Activated CD8-positive, alpha-beta memory T cell treated with anti-CD3 and anti-CD28 coated beads, Interleukin-2, amount 50 U/mL, for 24 hours (primary cell): Measurements from ENCODE around the gene LCE5A.
"Not testable (repeated sequence)": the region's sequence is repeated elsewhere in the genome, so short reads cannot be mapped to it uniquely, and the experiment has no call there.

Source experiments
- DNase-seq: peaks from one replicate; pipeline ENCODE4 v3.0.0-alpha.2; 2020; ENCODE audit errors: extremely low read depth

Gene LCE5A

GRCh38 chr1:152516082-152516481, 5.5 kb downstream of the LCE5A start:
- no peak for DNase-seq

GRCh38 chr1:152517237-152517811, 6.7 kb downstream of the LCE5A start:
- no peak for DNase-seq

GRCh38 chr1:152519851-152520250, 9.2 kb downstream of the LCE5A start:
- no peak for DNase-seq

GRCh38 chr1:152520561-152521090, 10.0 kb downstream of the LCE5A start:
- DNase-seq, result no peak

- no peak for DNase-seq
These were observed 14.6 kb downstream of the LCE5A start for GRCh38 chr1:152525080-152525641.

GRCh38 chr1:152533327-152533938, 22.8 kb downstream of the LCE5A start:
- DNase-seq, result no peak

GRCh38 chr1:152535774-152536173, 25.2 kb downstream of the LCE5A start:
- no peak for DNase-seq

- DNase-seq, result no peak
These were observed 26.9 kb downstream of the LCE5A start for GRCh38 chr1:152537496-152537895.

GRCh38 chr1:152539901-152540300, 29.3 kb downstream of the LCE5A start:
- DNase-seq, result no peak

- DNase-seq, result no peak
These were observed 33.2 kb downstream of the LCE5A start for GRCh38 chr1:152543820-152544219.

- DNase-seq, result no peak
These were observed 36.1 kb downstream of the LCE5A start for GRCh38 chr1:152546704-152547103.

GRCh38 chr1:152548358-152548757, 37.8 kb downstream of the LCE5A start:
- not testable (repeated sequence) for DNase-seq
